HS-5 (cell line): Measurements from ENCODE around the gene DYNC1I1.

ENCODE experiments used
- DNase-seq: peaks from one replicate; pipeline ENCODE4 v3.0.0-alpha.2; 2012; ENCODE audit warnings: low read depth

Gene DYNC1I1

DNA sequence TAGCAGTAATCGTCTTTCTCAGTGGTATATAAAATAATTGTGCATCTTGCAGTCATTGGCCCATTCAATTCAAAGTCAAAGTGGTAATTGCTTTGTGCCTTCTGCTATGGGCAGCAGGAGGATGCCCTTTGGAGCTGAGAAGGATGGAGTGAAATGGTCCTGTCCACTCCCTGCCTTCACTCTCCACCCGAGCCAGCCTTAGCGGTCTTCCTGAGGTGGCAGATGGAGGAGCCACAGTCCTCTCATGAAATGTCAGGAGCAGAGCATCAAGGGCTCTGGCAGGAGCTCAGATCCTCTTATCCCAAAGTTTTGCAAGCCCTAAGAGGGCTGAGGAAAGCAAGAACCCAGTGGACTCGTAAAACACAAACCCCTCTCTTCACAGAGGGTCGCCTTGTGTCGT is 199.4 kb downstream of the DYNC1I1 start:
- DNase-seq: no peak

DNA sequence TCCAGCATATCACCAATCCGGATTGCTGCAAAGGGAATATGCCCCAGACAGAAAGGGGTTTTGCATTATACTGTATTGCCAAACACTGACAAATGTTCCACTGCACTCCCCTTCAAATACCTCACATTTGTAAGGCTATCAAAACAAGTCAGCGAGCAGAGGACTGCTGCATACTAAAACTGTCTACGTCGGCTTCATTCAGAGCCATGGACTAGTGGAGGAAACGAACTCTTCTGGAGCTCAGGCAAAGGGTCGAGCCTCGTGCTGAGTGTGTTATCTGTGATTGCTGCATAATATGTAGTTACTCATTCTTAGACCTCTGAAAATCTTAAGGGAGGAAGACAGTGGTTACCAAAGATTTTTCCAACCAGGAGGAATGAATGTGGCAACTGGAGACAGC is 200.2 kb downstream of the DYNC1I1 start:
- DNase-seq: no peak

DNA sequence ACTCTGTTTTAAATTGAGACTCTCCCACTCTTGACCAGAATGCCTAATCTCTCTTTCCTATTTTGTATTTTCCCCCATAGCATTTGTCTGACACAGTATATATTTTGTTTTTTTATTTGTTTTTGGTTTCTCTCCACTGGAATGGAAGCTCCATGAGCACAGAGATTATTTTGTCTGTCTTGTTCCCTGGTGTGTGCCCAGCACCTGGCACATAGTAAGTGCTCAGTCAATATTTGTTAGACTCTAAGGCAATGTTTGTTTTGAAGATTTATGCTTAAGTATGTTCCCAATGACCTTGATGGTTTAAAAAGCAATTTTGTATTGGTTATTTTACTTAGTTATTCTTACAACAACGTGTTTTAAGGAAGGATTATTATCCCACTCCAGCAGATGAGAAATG is 201.8 kb downstream of the DYNC1I1 start:
- no peak for DNase-seq

DNA sequence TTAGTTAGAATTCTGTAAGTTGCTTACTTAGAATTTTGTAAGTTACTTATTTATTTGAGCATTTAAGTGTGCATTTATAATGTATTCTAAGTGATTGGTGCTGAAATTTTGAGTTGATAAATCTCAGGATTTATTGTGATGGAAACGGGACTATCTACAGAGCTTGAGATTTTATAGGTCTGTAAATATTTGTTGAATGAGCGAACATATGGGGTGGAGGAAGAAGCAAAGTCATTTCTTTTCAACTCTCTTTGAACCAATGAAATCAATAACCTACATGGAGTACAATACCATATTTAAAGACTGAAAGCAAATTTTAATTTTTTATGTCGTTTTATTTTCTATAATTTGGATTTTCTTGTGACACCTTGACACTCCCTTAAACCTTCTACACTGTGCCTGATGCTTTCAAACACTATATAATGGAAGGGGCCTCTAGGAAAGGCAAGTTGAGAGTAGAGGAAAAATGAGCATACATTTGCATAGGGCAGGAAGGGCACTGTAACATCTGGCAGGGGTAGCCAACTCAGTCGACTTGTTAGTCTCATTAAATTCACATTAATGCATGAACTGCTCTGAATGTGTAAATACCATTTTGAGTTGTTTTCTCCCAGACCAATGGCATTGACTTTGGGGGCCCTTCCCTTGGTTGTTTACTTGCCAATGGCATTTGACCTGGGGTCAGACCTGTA is 204.2 kb downstream of the DYNC1I1 start:
- no peak for DNase-seq

DNA sequence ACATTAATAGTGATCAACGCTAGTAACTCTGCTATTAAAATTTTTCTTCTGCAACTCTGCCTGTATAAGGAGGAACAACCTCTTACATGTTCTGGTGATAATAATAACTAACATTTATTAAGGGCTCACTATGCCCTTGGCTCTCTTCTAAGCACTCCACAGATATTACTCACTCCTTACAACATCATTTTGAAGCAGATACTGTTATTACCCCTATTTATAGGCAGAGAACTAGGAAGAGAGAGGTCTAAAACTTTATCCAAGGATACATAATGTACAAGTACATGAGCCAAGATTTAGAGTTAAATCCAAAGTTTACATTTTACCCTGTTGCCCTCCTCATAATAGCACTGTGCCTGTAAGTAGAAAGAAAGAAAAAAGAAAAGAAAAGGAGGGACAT is 205.6 kb downstream of the DYNC1I1 start:
- no peak for DNase-seq

DNA sequence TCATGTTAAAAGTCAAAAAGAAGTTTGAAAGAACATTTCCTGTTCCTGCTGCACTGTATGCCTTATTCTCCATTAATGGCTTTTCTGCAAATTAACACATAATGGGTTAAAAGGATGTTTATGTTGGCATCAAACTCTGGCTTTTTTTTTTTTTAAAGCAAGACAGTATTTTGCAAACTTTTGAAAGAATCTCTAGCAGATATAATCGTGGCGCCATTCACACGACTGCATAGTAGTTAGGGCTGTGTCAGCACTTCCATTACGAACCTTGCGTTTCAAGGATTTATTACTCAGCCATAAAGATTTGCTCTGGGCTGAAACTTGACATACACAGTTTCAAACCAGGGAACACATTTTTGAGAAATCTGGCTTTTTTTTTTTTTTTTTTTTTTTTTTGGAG is 207.8 kb downstream of the DYNC1I1 start:
- no peak for DNase-seq

DNA sequence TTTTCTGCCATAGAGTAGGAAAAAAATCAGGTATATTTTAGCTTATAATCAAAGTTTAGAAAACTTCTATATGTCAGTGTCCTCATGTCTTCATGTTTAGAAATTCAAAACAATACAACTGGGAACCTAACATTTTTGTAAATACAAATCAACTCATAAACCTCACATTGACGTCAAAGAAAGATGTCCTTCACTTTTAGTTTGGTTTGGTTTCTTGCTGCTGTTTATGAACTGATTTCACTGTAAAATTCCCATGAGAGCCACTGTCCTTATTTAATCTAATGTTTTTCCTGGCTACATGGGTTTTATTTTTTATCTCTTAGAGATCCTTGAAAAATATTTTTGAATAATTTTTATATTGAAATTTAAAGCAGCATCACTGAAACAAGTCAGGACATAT is 208.4 kb downstream of the DYNC1I1 start:
- no peak for DNase-seq

DNA sequence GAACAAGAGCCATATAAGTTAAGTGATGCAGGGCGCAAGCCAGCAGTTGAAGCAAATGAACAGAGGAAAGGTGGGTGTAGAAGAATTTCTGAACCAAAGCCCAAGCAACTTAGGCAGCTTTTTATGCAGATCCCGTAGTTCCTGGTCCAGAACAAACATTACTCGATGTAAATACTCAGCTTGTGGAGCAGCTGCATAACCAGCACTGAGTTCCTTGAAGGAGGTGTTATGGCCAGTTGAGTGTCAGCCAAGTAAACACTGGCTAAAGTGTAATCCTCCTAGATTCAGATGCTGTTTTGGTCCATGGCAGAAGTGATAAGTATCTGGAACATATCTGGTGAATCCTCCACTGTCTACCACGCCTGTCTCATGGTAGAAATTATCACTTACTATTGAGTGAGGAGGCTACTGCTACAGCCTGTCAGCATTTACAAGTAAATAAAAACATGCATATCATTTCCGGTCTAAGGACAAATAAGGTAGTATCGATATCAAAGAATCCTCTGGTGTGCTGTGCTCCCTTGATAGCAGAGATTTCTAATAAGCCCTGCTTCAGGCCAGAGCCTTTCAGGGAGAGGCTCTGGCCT is 213.9 kb downstream of the DYNC1I1 start:
- DNase-seq: no peak

DNA sequence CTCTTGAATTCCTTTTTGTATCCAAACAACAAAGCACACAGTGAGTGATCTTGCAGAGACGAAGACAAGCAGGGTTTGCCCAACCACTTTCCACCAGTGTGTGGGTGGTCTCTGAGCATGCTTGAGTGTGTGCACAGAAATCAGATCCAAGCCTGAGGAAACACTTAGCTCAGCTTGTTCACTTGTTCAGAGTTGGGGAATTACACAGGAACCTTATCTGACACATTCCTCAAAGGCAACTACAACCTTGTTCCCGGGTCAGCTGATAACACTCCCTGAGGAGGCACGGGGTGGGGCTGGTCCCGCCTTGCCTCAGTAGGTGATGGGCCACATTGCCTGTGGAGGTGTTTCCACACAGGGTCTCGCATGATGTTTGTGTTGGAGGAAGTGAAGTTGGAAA is 216.9 kb downstream of the DYNC1I1 start:
- DNase-seq: no peak

DNA sequence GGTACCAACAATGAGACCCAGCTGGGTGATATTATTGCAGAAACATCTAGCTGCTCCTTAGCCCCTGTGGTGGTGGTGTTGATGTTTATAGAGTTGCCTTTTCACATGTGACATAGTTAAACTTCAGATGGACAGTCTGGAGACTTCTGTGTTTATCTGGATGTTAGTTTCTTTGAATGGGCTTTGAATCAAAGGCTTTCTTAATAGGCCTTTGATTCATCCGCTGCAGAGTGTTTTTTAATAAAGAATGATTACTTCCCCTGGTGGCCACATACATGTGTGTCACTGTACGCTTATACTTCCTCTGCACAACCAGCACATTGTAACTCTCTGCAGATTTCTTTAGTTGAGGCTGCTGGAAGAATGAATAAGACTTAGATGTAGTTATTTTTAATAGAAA is 221.0 kb downstream of the DYNC1I1 start:
- DNase-seq: no peak

DNA sequence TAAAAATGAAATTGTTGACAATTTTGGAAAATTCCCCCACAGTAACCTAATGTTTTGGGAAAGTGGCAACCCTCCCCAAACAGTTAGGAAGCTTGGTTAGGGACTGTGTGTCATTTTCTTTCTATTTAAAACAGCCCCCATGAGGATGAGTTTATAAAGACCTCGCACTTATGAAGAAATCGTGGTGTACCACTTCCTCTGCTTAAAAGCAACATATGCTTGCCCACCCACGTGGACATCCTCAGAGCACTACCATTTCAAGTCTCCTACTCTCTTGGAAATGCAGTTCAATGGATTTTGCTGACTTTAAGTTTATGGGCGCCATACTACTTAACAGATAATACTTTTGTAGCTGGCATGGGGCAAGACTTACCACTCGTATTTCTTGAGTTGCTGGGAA is 223.8 kb downstream of the DYNC1I1 start:
- no peak for DNase-seq

DNA sequence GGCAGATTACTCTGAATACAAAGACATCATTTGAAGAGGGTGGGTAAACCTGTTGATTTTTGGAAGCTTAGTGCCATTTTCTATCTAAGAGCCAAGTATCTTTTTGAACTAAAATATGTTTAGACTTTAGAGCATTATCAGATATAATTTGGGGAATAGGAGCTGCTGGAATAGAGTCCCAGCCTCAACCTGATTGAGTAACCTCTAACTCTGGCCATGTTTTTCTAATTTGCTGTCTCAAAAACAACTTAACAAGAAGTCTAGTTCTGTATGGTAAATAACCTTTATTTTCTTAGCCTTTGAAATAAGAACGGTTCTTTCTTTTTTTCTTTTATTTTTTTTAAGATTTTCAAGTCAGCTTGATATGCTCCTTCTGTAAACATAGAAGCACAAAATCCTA is 224.5 kb downstream of the DYNC1I1 start:
- no peak for DNase-seq

DNA sequence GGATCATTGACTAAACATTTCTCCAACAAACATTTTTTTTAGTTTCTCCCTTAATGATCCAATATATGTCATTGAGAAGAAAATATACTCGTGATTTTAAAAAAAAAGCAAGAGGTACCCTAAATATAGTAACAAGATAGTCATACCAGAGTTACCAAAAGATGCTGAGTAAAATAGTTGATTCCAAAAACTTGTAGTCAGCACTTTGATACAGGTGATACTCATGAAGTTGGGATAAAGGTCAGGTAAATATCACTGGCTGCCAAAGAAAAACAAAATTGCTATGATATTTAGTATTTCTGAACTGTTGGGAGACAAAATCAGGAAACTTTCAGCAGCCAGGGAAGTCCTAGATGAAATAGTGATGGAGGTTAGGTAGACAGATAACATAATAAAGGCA is 225.3 kb downstream of the DYNC1I1 start:
- no peak for DNase-seq

DNA sequence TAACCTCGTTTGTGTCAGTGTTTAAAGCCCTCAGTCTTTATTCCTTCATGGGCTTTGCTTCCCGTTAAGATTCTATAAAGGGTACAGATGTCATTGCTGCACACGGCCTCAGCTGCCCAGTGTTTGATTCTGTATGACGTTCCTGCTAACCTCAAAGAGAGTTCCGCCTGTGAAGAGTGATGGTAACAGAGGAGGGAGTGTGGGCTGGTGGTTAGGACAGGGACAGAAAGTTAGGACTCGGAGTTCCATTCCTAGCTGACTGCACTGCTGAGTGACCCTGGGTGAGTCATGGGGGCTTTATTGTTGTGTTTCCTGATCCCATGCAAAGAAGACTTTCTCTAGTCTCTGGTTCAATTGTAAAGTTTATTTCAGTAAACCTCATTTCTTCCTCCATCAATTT is 227.1 kb downstream of the DYNC1I1 start:
- DNase-seq: no peak

DNA sequence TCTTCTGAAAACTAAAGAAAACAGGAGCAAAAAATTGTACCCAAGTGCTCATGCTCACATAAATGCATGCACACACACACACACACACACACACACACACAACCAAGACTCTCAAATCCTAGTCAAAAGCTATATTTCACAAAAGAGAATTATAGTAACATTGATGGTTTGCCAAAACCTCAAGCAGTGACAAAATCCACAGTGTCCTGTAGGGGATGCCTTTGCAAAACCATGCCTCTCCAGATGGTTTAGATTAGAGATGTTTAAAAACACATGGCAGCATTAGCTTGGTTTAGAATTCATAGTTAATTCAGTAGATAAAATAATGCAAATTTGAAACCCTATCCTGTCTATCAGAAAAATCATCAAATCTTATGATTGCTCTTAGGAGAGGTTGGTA is 232.2 kb downstream of the DYNC1I1 start:
- DNase-seq: no peak

DNA sequence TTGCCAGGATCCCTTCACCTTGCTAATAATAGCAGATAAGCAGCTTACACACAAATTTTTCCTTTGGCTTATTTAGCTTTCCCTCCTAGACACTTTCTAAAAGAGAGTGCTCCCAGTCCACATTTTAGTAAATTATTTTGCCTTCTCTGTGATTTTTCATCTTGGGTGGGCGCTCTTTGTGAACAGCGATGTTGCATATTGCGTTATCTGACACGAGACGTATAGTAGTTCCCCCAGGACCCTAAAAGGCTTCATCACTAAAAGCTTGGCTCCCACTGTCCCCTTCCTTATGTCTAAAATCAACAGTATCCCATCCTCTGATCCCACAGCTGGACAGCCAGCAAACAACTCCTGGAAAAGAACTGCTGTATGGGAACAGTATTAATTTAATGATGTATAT is 232.9 kb downstream of the DYNC1I1 start:
- DNase-seq: no peak

DNA sequence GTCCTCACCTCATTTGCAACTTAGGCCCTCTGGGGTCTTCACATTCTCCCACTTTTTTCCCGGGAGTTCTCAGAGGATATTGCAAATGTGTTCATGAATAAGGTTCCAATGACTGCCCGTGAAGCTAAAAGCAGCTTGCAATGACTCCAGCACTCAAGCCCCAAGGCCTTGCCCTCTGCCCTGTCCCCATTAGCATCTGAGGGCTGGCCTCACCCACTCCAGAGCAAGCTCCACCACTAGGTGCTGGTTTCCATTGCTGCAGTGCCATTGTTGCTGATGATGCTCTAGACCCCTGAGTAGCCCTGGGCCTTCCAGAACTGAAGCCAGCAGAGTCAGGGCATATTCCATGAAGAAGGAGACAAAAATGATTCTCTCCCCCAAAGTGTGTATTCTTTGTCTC is 236.8 kb downstream of the DYNC1I1 start:
- no peak for DNase-seq

DNA sequence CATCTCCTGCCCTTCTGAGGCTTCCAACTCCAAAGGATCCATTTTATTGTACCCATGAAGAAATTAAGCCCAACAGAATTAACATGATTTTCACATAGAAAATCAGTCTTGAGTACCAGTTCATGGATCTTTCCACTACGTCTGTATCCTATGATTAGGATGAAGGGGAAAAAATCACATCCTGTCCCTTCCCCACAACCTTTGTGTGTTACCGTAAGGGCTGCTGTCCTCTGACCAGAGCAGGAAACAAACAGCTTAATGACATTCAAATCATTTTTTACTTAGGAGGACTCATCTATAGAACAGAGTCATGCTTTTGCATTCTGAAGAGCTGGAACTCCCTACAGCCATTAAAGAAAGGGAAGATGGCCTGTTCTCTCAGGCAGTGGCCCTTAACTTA is 241.5 kb downstream of the DYNC1I1 start:
- no peak for DNase-seq

DNA sequence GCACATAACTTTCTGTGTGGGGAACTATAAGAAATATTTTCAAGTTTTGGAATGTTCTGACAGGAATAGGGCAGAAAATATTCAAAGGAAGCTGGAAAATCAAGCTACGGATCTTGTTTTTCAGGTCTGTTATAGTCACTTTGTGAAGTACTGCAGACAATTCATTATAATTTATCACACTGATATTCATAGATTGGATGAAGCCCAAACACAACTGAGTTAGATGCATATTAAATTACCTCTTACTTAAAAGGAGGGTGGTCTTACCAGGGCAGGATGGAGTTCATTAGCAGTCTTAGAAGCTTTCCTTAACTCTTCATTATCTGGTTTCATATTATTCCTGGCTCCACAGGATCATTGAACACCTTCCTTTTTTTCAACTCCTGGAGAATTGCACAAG is 242.3 kb downstream of the DYNC1I1 start:
- DNase-seq: no peak

DNA sequence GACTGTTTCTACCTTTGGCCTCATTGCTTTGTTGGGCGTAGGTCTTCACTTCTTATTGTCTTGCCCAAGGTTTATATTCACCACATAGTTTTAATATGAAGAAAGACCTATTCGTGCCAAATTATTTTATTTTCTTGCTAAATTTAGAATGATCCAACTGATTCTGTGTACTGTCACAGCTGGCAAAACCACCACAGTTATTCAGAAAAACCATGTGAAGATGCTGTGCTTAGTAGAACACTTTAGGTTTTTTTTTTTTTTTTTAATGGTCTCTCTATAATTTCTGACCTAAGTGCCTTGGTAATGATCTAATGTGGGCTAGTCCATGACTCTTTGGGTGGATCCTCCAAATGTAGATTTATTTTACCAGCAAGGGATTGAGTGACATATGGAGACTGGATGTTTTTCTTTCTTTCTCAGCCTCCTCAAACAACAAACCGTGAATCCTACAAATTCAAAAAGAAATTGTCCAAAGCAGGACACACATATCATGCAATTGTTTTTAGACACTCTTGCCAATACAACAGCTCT is 243.8 kb downstream of the DYNC1I1 start:
- no peak for DNase-seq

DNA sequence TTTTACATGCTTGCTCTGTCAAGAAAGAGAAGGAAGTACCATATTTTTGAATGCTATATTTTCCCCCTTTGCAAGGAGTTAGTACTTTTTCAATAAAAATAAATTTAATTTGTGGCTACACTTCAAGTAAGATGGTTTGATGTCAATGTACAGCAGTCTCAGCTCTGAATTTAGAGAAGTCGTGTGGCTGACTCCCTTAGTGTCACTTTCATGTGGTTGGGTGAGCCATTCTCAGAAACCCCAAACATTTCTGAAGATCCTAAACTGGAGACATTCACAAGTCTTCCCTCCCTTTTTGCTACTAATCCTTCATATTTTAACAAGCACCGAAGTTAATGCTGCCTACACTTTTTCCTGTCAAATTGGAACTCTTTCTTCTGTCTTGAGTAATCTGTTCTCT is 244.4 kb downstream of the DYNC1I1 start:
- no peak for DNase-seq

DNA sequence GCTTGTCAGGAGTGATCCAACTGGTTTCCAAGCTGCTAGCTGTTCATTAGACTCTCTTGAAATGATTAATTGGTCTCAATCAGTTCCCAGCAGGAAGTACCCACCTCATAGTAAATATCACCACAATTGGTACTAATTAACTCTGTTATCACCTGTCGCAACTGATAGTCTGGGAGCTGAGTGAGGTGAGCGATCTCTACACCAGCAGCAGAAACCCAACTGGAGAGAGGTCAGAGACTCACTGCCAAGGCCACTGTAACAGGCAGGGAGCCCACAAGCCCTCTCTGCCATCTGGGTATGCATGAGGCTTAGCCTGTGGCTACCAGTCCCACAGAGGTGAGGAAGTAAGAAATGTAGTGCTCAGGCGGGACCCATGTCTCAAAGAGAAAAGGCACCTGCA is 245.5 kb downstream of the DYNC1I1 start:
- no peak for DNase-seq

DNA sequence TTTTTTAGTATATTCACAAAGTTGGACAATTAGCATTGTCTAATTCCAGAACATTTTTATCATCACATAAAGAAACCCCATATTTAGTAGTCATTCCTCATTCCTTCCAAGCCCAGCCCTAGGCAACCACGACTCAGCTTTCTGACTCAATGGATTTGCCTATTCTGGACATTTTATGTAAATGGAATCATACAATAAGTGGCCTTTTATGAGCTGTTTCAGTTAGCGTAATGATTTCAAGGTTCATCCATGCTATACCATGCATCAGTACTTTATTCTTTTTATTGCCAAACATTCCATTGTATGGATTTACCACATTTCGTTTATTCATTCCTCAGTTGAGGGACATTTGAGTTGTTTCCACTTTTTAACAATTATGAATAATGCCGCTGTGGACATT is 249.2 kb downstream of the DYNC1I1 start:
- no peak for DNase-seq

DNA sequence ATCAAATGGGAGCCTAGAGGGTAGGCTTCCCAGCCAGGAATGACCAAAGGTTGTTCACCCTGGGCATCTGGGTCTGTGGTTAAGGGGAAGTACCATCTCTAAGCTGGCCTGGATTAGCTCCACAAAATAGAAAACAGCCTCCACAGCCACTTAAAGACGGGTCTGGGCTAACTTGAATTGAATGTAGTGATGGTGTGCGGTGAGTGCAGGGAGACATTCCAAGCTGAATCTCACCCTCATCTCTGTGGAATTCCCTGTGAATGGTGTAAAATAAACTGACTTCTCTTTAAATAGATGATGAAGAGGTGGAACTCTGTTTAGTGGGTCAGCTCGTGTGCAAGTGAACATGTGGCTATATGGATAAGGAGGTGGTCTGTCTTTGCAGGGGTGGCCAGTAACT is 251.0 kb downstream of the DYNC1I1 start:
- DNase-seq: no peak
